ENCODE results near the gene TBCK.

The TBCK gene

DNA sequence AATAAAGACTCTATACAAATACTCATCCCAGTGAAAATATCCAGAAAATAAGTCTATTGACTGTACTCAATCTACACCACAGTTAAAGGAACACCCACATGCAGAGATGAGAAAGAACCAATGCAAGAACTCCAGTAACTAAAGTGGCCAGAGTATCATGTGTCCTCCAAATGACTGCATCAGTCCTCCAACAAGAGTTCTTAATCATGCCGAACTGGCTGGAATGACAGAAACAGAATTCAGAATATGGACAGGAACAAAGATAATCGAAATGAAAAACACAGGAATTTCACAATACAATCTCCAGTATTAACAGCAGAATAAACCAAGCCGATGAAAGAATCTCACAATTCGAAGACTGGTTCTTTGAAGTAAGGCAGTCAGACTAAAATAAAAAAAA is 210.3 kb downstream of the TBCK start:
- no peak for DNase-seq

DNA sequence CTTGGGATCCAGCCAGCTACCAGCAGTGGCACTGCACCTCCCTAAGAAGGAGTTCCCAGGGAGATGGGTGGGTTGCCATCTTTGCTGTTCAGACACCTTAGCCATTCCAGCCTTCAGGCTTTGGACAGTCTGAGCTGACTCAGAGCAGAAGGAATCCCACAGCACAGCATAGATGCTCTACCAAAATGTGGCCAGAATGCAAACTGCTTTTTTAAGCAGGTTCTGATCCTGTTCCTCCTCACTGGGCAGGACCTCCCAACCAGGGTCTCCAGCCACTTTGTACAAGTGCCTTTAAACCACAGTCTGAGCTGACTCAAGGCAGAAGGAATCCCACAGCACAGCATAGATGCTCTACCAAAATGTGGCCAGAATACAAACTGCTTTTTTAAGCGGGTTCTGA is 211.7 kb downstream of the TBCK start:
- DNase-seq = no peak

GRCh38 chr4:106096454-106096853 is 219.6 kb downstream of the TBCK start:
- no peak for DNase-seq

DNA sequence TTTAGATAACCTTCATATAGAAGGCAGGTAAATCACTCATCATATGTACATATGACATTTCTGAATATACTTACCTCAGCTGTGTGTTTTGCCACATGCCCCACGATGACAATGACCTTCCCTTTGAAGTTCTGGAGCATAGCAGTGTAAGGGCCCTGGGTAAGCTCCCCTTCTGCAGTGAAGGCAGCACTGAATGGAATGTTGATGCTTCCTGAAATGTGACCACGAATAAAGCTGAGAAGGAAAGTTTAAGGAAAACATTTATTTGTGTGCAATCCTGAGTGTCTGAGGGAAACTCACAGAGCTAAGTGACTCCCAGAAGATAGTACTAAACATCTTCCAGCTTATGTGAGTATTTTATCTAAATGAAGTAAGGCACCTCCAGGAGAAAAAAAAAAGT is 220.6 kb downstream of the TBCK start:
- no peak for DNase-seq

- no peak for DNase-seq
These were observed 223.5 kb downstream of the TBCK start for GRCh38 chr4:106092361-106093040.

DNA sequence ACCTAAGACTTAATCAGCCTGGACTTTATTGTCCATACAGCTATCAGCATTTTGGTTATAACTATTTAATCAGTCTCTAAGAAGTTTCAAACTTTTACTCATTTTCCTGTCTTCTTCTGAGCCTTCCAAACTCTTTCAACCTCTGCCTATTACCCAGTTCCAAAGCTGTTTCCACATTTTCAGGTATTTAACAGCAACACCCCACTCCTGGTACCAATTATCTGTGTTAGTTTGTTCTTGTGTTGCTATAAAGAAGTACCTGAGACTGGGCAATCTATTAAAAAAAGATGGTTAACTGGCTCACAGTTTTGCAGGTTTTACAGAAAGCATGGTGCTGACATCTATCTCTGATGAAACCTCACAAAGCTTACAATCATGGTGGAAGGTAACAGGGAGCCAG is 225.2 kb downstream of the TBCK start:
- no peak for DNase-seq

DNA sequence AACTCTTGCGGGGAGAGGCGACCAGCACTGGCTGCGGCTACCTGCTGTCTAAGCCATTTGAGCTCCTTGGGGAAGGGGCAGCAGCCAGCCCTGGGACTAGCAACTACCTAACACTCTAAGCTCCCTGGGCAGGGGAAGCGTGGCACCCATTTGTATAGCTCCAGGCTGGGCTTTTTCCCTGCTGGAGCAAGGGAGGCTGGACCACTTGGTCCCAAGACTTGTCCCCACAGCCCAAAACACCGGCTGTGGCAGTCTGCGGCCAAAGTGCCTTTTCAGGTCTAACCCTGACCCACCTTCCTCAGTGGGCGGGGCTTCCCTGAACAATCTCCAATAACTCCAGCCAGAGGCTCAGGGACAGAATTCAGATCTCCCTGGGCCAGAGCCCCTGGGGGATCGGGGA is 232.9 kb downstream of the TBCK start:
- no peak for DNase-seq

DNA sequence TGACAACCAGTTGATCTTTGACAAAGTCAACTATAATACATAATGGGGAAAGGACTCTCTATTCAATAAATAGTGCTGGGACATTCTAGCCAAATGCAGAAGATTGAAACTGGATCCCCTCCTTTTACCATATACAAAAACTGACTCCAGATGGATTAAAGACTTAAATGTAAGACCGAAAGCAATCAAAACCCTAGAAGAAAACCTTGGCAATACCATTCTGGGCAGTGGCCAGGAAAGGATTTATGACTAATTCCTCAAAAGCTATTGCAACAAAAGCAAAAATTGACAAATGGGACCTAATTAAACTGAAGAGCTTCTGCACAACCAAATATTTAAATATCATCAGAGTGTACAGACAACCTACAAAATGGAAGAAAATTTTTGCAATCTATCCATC is 235.6 kb downstream of the TBCK start:
- no peak for DNase-seq

GRCh38 chr4:106079616-106080015 is 236.4 kb downstream of the TBCK start:
- DNase-seq = no peak

DNA sequence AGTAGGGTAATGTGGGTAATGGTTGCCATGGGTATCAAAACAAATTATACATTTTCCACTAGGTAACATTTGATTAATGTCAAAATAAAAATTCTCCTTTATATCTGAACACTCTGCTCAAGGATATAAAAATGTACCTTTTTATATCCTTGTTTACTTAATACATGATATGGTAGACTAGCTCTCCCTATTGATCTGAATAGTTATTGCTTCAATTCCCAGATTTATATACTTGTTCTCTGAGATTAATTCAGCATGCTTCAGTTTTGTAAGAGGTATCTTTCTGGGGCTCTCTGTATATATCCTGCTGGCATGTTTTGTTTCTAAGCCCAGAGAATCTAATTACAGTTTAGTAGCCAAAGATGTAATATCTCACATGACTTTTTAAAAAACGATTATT is 251.0 kb downstream of the TBCK start:
- no peak for DNase-seq

DNA sequence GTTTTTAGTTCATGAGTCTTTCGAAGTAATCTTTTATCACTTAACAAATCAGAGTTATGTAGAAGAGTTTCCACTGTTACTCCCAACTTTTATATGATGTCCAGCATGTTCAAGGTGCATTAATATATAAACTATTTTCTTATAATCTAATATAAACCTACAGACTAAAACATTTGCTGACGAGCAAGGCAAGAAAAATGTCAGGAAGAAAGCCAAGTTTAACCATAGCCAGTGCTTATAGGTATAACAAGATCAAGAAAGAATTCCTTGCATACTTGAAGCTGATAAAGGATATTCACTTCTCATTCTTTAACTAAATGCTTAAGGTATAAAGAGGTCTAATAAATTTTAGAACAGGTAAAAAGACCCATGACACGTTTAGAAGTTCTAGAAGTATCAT is 253.0 kb downstream of the TBCK start:
- DNase-seq = no peak

GRCh38 chr4:106062452-106062875 is 253.5 kb downstream of the TBCK start:
- DNase-seq = no peak

DNA sequence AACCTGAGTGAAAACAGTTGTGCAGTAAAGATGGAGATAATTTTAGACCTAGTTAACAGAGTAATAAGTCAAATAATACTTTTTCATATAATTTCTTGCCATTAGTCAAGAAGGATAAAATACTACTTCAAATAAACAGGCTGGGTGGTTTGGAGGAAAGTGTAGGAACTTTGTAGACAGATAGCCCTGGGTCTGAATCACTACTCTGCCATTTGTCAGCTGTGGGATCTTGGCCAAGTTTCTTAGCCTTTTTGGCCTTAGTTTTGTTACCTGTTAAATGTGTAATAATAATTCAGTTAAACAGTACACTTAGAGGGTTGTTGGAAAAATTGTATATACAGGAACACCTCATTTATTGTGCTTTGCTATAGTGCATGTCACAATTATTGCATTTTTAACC is 257.1 kb downstream of the TBCK start:
- DNase-seq = no peak

DNA sequence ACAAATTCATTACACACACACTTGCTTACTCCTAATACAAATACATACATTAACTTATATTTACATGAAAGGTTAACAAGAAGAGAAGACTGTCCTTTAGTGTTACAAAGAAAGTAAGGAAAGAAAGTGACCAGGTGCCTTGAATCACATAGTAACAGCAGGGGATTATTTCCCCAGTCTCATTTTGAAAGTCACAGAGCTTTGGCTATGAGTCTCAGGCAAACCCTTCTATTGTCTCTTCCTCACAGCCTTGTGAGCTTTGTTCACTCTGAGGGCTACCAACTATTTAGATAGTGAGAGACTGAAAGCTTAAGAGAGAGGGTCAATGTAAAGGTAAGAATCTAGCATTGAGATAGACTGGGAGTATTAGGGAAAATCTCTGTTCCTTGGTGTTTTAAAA is 259.1 kb downstream of the TBCK start:
- no peak for DNase-seq

- no peak for DNase-seq
These were observed 264.5 kb downstream of the TBCK start for GRCh38 chr4:106051514-106051913.

DNA sequence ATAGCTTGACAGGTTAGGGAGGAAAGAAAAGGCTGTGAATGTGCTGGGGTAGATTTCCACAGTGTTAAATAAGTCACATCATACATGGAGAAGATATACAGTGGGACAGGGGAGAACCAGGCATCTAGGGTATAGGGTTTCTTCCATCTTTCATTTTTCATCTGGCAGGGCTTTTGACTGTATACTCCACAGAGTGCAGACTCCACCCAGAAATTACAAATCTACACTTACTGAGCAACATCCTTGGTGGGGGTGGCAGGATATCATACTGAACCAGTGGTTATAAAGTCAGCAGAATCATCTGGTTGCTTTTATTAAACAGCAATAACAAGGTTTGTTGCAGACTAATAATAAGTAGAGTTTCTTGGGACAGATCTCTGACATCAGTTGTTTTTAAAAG is 266.5 kb downstream of the TBCK start:
- DNase-seq = no peak

- no peak for DNase-seq
These were observed 267.6 kb downstream of the TBCK start for GRCh38 chr4:106048250-106048971.

DNA sequence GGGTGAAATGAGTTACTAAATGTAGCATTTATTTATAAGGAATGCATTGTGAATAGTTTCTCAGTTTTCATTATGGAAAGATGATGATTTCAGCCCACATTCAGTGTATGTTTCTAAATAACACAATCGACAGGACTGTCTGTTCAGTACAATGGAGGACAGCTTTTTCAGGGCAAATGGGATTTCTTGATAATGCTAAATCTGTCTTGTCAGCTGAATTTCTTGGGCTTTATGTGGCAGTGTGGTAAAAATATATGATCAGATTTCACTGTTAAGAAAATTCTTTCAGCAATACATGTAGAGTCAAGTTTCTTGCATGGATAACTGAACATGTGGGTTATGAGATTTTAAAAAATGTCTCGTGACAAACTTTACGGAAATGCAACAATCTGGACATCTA is 269.9 kb downstream of the TBCK start:
- no peak for DNase-seq

DNA sequence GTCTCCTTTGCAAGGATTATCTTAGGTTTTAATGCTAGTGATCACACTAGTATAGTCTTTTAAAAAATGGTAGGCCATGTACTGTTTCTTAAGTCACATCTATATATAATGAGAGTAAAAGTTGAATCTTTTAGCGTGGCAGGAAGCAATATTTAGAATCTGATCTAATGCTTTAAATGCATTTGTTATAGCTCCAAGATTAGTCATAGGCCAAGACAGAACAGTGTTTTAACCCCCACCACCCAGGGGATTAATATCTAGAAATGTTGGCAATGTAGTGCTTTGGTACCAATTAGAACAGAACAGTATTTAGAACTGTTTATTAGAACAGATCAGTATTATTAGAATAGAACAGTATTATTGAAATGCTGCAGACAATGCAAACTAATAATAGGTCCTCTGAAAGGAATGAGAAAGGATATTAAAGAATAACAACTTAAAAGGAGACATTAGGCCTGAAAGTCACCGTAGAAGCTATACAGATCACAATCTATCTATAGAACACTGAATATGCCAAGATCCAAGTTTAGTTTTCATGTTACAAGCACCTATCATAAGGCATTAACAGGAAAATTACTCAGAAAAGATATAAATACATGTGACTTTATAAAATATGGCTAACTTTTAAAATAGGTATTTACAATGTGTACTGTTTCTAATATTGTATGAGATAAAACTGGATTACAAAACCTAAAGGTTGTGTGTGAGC is 274.6 kb downstream of the TBCK start:
- DNase-seq = no peak

DNA sequence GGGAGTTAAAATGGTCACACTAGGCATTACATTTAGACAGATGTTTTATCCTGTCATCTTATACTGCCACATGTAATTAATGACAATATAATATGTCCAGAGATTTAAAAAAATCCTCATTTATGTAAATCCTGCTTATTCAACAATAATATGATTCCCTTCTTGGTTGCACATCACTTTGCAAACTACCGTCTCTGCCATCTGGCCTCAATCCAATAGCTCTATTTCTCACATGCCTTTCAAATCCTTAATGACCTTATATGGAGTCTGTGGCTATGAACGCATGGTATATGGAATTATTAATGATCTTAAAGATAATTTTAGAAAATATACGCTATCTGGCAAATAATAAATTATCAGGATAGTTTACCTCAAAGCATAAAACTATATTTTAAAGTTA is 276.2 kb downstream of the TBCK start:
- no peak for DNase-seq

DNA sequence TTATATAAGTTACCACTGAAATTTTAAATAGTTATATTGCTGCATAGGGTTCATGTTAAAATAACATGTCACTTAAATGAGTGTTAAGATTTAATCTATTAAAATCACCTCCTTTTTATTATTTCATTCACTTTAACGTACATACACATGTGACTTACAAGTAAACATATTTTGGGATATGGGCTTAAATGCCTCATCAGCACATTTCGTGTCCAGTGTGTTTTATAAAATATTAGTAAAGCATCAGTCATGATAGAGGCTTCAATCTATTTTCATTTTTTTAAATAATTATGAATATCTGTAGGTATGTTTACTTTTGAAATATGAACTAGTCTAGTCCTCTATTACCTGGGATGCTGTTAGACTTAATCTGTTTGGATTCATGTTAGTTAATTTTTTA is 277.1 kb downstream of the TBCK start:
- DNase-seq = no peak

GRCh38 chr4:106038012-106038411 is 278.0 kb downstream of the TBCK start:
- DNase-seq = no peak

DNA sequence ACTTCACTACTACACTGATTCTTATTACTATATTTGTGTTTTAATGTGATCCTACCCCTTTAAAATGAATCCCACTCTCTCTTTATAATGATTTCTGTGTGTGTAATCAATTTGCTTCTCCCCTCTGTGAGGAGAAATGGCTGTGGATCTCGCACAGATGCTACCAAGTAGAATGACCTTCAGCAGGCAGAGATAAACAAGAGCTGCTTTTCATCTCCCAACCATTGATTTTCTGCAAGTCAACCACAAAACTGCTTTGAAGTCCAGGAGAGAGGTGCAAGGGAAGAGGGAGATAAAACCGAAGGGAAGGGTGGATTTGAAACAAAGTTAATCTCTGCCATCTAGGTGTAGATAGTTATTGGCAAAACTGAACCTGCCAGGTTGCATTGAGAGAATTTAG is 279.2 kb downstream of the TBCK start:
- no peak for DNase-seq

- no peak for DNase-seq
These were observed 279.7 kb downstream of the TBCK start for GRCh38 chr4:106036334-106036733.

All from inflammatory macrophage treated with lipopolysaccharide for 1 hour (primary cell).